ENCODE results near the gene DUOX1. TPM values are rescaled to one million over a fixed set of nuclear protein-coding genes. Genes with fewer than 3 reads are reported as not detected.
"Not testable (repeated sequence)": the region's sequence is repeated elsewhere in the genome, so short reads cannot be mapped to it uniquely, and the experiment has no call there.

DUOX1 gene
- total RNA-seq, 1 donor from 2014 or later, result not detected

DNA sequence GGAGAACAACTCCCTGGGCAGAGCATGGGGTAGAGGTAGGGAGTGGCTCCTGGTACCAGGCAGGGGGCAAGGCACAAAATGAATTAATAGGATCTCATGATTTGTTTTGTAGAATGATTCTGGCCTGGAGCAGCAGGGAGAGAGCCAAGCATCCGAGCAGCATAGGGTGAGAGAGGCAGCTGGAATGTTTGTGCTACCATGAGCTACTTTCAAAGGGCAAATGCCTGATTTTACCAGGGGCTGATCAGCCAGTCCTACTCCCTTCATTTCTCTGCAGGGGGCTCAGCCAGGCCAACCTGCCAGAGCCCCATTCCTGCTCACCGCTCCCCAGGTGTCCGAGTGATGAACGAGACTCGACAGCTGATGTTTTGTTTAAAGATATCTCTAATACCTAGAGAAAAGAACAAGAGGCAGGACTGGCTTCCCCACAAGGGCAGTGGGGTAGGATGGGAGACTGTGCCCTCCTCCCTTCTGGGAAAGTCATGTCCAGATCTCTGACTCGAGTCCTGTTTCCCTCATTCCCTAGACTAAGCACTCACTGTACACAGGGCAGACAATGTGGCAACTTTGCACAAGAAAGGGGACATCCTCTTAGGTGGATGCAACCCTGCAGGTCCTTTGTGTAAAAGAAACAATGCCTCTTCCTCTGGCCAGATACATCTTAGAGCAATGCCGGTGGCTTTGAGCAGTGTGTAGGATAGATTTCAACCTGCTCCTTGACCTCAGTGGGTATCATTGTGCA lies 28.7 kb upstream of the DUOX1 start:
- Mint-ChIP-seq H3K4me1 (peaks cover 6% of the 10 kb centered on the region), H3K4me3 (no peak overlapping the region), H3K27me3 (ENCODE audit: low read depth) (peaks cover 6% of the 10 kb centered on the region), H3K9me3 (no peaks in the 10 kb centered on the region), H3K27ac (ENCODE audit: unreplicated experiment) (peak overlapping the region; percentile 75), H3K36me3 (ENCODE audit: low read depth) (no peaks in the 10 kb centered on the region)
- DNase-seq (ENCODE audit: low read depth, low spot score), result no peak
- TF ChIP-seq, protein P1, sequence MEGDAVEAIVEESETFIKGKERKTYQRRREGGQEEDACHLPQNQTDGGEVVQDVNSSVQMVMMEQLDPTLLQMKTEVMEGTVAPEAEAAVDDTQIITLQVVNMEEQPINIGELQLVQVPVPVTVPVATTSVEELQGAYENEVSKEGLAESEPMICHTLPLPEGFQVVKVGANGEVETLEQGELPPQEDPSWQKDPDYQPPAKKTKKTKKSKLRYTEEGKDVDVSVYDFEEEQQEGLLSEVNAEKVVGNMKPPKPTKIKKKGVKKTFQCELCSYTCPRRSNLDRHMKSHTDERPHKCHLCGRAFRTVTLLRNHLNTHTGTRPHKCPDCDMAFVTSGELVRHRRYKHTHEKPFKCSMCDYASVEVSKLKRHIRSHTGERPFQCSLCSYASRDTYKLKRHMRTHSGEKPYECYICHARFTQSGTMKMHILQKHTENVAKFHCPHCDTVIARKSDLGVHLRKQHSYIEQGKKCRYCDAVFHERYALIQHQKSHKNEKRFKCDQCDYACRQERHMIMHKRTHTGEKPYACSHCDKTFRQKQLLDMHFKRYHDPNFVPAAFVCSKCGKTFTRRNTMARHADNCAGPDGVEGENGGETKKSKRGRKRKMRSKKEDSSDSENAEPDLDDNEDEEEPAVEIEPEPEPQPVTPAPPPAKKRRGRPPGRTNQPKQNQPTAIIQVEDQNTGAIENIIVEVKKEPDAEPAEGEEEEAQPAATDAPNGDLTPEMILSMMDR (conservative IDR thresholded peaks at IDR 0.05), result no peak

DNA sequence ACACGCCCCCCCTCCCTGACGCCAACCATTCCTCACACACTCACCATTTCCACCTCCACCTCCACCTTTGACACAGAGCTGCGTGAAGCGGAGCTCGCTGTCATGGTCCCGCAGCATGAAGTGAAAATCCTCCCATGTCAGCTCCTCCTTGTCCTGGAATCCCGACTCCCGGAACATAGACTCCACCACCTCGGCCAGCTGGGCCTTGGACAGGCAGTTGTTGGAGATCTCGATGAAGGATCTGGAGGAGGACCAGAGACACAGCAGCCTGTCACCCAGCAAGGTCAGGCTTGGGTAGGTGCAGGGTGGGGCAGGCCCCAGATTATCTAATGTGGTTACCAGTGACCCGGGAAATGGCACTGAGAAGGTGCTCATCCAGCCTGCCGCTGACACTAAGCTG lies 28.0 kb upstream of the DUOX1 start:
- Mint-ChIP-seq H3K27ac (ENCODE audit: unreplicated experiment) (no peak overlapping the region), H3K4me3 (no peak overlapping the region), H3K36me3 (ENCODE audit: low read depth) (no peaks in the 10 kb centered on the region), H3K9me3 (no peaks in the 10 kb centered on the region), H3K4me1 (peaks cover 6% of the 10 kb centered on the region), H3K27me3 (ENCODE audit: low read depth) (peaks cover 8% of the 10 kb centered on the region)
- TF ChIP-seq, protein P1 (conservative IDR thresholded peaks at IDR 0.05), result no peak
- DNase-seq (ENCODE audit: low read depth, low spot score), result no peak

DNA sequence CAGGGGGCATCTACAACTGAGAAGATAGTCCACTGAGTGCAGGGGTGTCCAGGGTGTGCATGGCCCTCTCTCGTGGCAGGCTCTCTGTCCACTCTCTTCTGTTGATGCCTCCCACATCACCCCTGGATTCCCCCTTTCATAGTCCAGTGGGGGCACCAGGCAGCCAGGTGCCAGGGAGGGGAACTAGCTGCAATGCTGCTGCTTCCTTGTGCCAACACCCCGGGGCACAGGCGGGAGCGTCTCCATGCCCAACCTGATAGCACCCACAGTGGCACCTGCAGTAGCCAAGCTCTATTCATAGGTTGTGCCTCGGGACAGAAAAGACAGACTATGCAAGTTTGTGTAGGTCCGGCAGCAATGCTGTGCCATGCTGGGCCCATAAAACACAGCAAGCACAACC lies 27.6 kb upstream of the DUOX1 start:
- H3K9me3 Mint-ChIP-seq, result no peaks in the 10 kb centered on the region
- peaks cover 8% of the 10 kb centered on the region for H3K27me3 Mint-ChIP-seq (ENCODE audit: low read depth)
- TF ChIP-seq, protein P1 (conservative IDR thresholded peaks at IDR 0.05), result no peak
- H3K36me3 Mint-ChIP-seq (ENCODE audit: low read depth), result no peaks in the 10 kb centered on the region
- no peak for DNase-seq (ENCODE audit: low read depth, low spot score)
- H3K4me1 Mint-ChIP-seq, result peaks cover 6% of the 10 kb centered on the region
- H3K4me3 Mint-ChIP-seq, result no peak overlapping the region
- H3K27ac Mint-ChIP-seq (ENCODE audit: unreplicated experiment), result no peak overlapping the region

DNA sequence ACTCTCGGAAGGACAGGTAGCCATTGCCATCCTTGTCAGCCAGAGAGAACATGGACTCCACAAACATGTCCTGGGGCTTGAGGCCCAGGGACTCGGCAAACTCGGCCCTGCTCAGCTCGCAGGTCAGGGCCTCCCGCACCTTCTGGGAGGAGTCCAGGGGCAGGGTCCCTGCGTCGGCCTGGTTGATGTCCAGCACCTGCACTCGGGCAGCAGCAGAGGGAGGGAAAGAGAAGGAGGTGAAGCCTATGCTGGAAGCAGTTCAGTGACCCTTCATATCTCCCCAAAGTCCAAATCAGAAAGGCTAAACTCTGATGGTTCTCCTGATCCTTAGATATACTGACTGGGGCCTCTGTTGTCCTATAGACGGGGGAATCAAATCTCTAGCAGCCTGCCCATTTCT lies 25.6 kb upstream of the DUOX1 start:
- H3K4me3 Mint-ChIP-seq; H3K9me3 Mint-ChIP-seq; H3K4me1 Mint-ChIP-seq; H3K27ac Mint-ChIP-seq (ENCODE audit: unreplicated experiment); DNase-seq (ENCODE audit: low read depth, low spot score); H3K36me3 Mint-ChIP-seq (ENCODE audit: low read depth): not testable (repeated sequence)
- peaks cover 17% of the 10 kb centered on the region for H3K27me3 Mint-ChIP-seq (ENCODE audit: low read depth)

DNA sequence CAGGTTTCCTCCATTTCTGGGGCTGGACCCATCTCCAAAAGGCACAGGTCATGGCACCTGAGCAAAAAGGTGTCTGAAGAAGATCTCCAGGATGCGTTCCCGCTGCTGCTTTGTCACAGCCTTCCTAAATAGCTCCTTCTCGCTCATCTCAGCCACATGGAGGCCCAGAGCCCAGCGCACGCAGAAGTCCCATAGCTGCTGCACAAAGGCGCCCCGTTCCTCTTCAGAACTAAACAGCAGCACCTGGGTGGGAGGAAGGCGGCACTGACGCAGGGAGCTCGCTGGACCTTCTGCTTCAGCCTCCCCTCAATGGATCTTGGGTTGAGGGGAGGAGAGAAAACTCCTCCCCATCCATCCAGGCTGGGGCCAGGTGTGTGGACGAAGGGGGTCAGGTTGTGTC lies 24.2 kb upstream of the DUOX1 start:
- peaks cover 31% of the 10 kb centered on the region for H3K27me3 Mint-ChIP-seq (ENCODE audit: low read depth)
- peaks cover 6% of the 10 kb centered on the region for H3K4me1 Mint-ChIP-seq
- TF ChIP-seq, protein P1 (conservative IDR thresholded peaks at IDR 0.05), result no peak
- no peak overlapping the region for H3K27ac Mint-ChIP-seq (ENCODE audit: unreplicated experiment)
- DNase-seq (ENCODE audit: low read depth, low spot score), result no peak
- no peaks in the 10 kb centered on the region for H3K9me3 Mint-ChIP-seq
- H3K36me3 Mint-ChIP-seq (ENCODE audit: low read depth), result no peaks in the 10 kb centered on the region
- H3K4me3 Mint-ChIP-seq, result no peak overlapping the region

DNA sequence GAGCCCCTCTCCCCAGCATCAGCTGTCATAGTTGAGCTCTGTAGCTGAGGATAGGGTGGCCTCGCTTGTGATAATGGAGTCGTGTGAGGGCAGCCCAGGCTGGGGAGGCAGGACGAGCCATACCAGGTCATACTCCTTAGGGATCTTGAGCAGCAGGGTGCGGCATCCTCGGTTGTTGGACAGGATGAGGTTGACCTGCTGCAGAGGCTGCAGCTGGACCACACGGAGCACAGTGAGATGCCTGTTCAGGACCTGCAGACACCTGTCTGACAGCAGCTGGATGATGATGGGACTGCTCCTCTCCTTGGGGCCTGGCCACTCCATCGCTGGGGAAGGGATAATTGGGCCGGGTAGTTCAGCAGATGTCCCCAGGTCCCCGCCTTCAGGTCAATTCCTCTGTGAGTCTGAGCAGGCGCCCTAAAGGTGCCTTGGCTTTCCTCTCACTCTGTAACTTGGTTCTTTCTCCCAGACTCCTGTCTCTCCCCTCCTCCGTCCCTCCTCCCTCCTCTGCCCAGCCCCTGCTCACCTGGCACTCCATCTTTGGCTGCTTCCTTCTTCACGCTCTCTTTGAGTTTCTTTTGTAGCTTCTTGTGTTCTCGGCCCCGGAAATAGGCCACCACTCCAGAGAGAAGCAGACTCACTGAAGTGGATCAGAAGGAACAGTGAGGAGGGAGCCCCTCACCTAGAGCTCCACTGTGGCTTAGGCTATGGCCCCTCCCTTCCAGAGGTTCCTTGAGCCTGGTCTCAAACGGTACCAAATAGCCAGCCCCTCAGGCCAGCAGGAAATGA lies 23.6 kb upstream of the DUOX1 start:
- Mint-ChIP-seq H3K27ac (ENCODE audit: unreplicated experiment) (no peak overlapping the region), H3K4me3 (no peak overlapping the region), H3K36me3 (ENCODE audit: low read depth) (no peaks in the 10 kb centered on the region), H3K27me3 (ENCODE audit: low read depth) (peaks cover 33% of the 10 kb centered on the region), H3K9me3 (no peaks in the 10 kb centered on the region), H3K4me1 (peaks cover 6% of the 10 kb centered on the region)
- TF ChIP-seq, protein P1 (conservative IDR thresholded peaks at IDR 0.05), result no peak
- no peak for DNase-seq (ENCODE audit: low read depth, low spot score)
